Cerebellar cortex (tissue), 1 donor: ENCODE measurements around the gene ZSWIM1.

Experiments
- DNase-seq: peaks from one replicate; pipeline ENCODE4 v3.0.0-alpha.2; 2015; ENCODE audit warnings: low spot score

Gene ZSWIM1

GRCh38 chr20:45933266-45934045, 52.4 kb downstream of the ZSWIM1 start:
- peak; percentile 92 for DNase-seq

- DNase-seq, result peak; percentile 80
Observed at GRCh38 chr20:45934046-45934585, 53.1 kb downstream of the ZSWIM1 start.
